ENCODE results near the gene ARPP19.

Gene ARPP19

GRCh38 chr15:52527911-52528563 is 40.8 kb downstream of the ARPP19 start:
- H3K4me3 ChIP-seq (ENCODE audit: low read depth, low read length): peak overlapping the region; percentile 52
- no peak for DNase-seq (ENCODE audit: low read depth)
- TF ChIP-seq POLR2A (IDR thresholded peaks at IDR 0.05; ENCODE audit: extremely low read depth, insufficient read length) (no peak), MAX (IDR thresholded peaks at IDR 0.05; ENCODE audit: low read depth, low read length) (no peak), CTCF (IDR thresholded peaks at IDR 0.05; ENCODE audit: low read depth, low read length) (no peak), MYC (IDR thresholded peaks at IDR 0.05; ENCODE audit: low read depth, low read length) (no peak)

GRCh38 chr15:52527196-52527910 is 41.5 kb downstream of the ARPP19 start:
- no peak overlapping the region for H3K4me3 ChIP-seq (ENCODE audit: low read depth, low read length)
- TF ChIP-seq MYC (IDR thresholded peaks at IDR 0.05; ENCODE audit: low read depth, low read length) (no peak), CTCF (IDR thresholded peaks at IDR 0.05; ENCODE audit: low read depth, low read length) (no peak), MAX (IDR thresholded peaks at IDR 0.05; ENCODE audit: low read depth, low read length) (no peak), POLR2A (IDR thresholded peaks at IDR 0.05; ENCODE audit: extremely low read depth, insufficient read length) (no peak)

GRCh38 chr15:52524223-52525136 is 44.4 kb downstream of the ARPP19 start:
- DNase-seq (ENCODE audit: low read depth): no peak
- no peak overlapping the region for H3K4me3 ChIP-seq (ENCODE audit: low read depth, low read length)
- TF ChIP-seq CTCF (IDR thresholded peaks at IDR 0.05; ENCODE audit: low read depth, low read length): no peak
- TF ChIP-seq MYC (IDR thresholded peaks at IDR 0.05; ENCODE audit: low read depth, low read length): no peak
- no peak for TF ChIP-seq MAX (IDR thresholded peaks at IDR 0.05; ENCODE audit: low read depth, low read length)
- no peak for TF ChIP-seq POLR2A (IDR thresholded peaks at IDR 0.05; ENCODE audit: extremely low read depth, insufficient read length)

More at GRCh38 chr15:52527196-52527910, 41.5 kb downstream of the ARPP19 start:
- no peak for DNase-seq (ENCODE audit: low read depth)

GRCh38 chr15:52523647-52524046 is 45.2 kb downstream of the ARPP19 start:
- DNase-seq (ENCODE audit: low read depth): no peak
- H3K4me3 ChIP-seq (ENCODE audit: low read depth, low read length): no peak overlapping the region
- TF ChIP-seq MYC (IDR thresholded peaks at IDR 0.05; ENCODE audit: low read depth, low read length) (no peak), POLR2A (IDR thresholded peaks at IDR 0.05; ENCODE audit: extremely low read depth, insufficient read length) (no peak), CTCF (IDR thresholded peaks at IDR 0.05; ENCODE audit: low read depth, low read length) (no peak), MAX (IDR thresholded peaks at IDR 0.05; ENCODE audit: low read depth, low read length) (no peak)

- DNase-seq (ENCODE audit: low read depth): no peak
Observed at GRCh38 chr15:52523192-52523591, 45.6 kb downstream of the ARPP19 start.

More at GRCh38 chr15:52523192-52523591, 45.6 kb downstream of the ARPP19 start:
- no peak for TF ChIP-seq CTCF (IDR thresholded peaks at IDR 0.05; ENCODE audit: low read depth, low read length)
- no peak for TF ChIP-seq MAX (IDR thresholded peaks at IDR 0.05; ENCODE audit: low read depth, low read length)
- TF ChIP-seq MYC (IDR thresholded peaks at IDR 0.05; ENCODE audit: low read depth, low read length): no peak
- no peak for TF ChIP-seq POLR2A (IDR thresholded peaks at IDR 0.05; ENCODE audit: extremely low read depth, insufficient read length)
- H3K4me3 ChIP-seq (ENCODE audit: low read depth, low read length): no peak overlapping the region
